Measurements from ENCODE around the gene SREBF2. TPM values are rescaled to one million over a fixed set of nuclear protein-coding genes. Genes with fewer than 3 reads are reported as not detected.
"Not testable (repeated sequence)": the region's sequence is repeated elsewhere in the genome, so short reads cannot be mapped to it uniquely, and the experiment has no call there.

Gene SREBF2
- polyA plus RNA-seq, 1 donor from 2014 or later: 59.8 TPM

DNA sequence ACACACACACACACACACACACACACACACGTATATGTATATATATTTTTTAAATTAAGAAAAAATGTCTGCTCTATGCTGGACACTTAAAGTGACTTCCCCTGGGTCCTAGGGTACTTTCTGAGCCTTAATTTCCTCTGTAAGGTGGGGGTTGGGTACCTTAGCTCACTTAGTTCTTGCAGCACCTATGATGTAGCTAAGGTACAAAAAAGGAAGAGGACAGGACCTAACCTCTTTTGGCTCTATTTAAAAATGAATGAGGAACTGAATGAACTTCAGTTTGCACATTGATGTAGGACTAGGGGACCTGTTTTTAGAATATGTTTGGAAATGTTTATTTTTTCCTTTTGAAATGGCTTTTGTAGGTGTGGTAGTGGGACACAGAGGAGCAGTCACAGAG, 11.1 kb downstream of the SREBF2 start:
- Mint-ChIP-seq H3K27me3 (no peaks in the 10 kb centered on the region), H3K27ac (peak overlapping the region in 2 of 3 donors; percentile 8 to 44), H3K36me3 (no peaks in the 10 kb centered on the region), H3K4me1 (peaks cover 60 to 73% (median 70%) of the 10 kb centered on the region in 3 donors), H3K9me3 (no peaks in the 10 kb centered on the region), H3K4me3 (peak overlapping the region in 3 of 4 donors; percentile 5 to 35 (median 13))

DNA sequence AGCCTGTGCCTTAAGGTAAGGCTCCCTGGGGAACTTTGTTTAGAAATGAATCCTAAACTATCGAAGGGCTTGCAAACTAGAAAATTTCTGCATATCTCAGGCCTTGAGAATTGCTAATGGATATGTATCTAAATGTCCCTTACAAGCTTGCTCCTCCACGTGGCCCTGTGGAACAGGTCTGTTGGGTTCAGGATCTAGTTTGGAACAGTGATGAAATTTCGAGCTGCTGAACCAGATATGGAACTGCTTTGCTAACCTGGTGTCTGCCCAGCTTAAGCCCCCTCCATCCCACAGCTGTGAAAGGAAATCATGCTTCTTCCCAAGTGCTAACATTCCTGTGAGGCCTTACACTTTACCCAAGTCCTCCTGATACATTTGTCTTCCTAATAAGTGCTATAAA, 11.6 kb downstream of the SREBF2 start:
- Mint-ChIP-seq H3K27ac (peak overlapping the region; percentile 8 to 44 (median 16)), H3K4me1 (peaks cover 56 to 70% (median 69%) of the 10 kb centered on the region in 3 donors), H3K4me3 (peak overlapping the region in 1 of 4 donors; percentile 19), H3K27me3 (no peaks in the 10 kb centered on the region), H3K9me3 (no peaks in the 10 kb centered on the region), H3K36me3 (no peaks in the 10 kb centered on the region)

DNA sequence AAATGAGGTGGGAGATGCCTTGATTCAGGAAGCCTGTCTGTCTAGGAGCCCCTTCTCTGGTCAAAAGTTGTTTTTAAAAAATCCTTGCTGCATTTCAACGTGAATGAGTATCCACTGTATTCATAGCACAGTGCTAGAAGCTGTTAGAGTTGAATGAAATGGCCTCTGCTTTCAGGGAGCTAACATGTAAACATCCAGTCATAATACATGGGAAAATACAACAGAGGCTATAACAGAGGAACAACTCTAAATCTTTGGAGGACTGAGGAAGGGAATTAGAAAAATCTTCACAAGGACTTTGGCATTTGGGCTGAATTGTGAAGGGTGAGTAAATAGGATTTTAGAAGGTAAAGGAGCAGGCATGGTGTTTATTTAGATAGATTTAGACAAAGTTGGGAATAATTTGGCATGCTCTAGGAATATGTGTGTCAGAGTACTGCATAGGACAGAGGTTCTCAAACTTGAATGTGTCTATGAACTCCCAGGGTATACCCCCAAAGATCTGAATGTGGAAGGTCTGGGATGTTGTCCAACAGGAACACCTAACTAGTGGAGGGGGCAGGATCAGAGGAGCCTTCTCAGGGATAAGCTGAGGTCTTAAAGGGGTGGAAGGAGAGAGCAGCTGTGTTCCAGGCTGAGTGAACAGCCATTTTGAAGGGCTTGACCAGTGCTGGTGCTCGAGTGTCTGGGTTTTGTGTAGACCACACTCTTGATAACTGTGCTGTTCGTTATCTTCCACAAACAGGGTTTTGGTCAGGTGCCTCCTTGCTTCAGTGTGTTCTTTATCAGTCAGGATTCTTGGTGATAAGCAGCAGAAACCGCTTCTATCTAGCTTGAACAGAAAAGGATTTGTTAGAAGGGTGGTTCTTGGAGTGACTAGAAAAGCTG, 12.7 kb downstream of the SREBF2 start:
- no peaks in the 10 kb centered on the region for H3K9me3 Mint-ChIP-seq
- peak overlapping the region in 2 of 3 donors; percentile 13 to 43 for H3K27ac Mint-ChIP-seq
- no peaks in the 10 kb centered on the region for H3K36me3 Mint-ChIP-seq
- no peaks in the 10 kb centered on the region for H3K27me3 Mint-ChIP-seq
- H3K4me1 Mint-ChIP-seq: peaks cover 52 to 67% (median 62%) of the 10 kb centered on the region in 3 donors
- H3K4me3 Mint-ChIP-seq: peak overlapping the region in 2 of 4 donors; percentile 41 to 46

DNA sequence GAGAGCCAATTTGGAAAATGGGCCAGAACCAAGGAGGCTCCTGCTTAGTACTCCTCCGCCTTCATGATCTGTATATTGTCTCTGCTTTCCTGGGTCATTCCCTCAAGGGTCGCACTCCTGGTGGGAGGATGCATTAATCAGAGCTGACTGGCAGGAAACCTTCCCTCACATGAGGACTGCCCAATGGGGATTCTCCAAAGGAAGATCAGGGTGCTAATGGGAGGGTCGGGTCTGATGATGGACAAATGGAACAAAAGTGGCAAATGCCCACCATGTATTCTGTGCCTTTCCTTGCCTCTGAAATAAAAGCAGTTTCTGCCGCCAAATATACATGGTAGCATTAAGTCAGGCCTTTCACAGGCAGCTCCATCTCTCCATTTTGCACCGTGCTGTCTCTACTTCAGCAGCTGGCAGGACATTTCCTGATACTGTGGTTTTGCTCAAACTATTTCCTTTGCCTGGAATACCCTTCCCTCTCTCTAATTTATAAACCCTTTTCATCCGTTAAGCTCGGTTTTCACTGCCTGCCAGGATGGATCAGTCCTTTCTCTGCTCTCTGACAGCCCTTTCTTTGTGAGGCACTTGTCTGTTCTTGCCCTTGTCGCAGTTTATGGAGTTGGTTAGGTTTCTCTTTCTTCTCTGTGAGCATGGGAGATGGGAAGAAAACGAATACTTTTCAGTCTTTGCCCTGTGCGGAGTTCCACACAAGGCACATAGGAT, 13.5 kb downstream of the SREBF2 start:
- Mint-ChIP-seq H3K4me3 (peak overlapping the region in 2 of 4 donors; percentile 68 to 84), H3K27me3 (no peaks in the 10 kb centered on the region), H3K9me3 (no peaks in the 10 kb centered on the region), H3K36me3 (no peaks in the 10 kb centered on the region), H3K4me1 (peaks cover 50 to 60% (median 57%) of the 10 kb centered on the region in 3 donors), H3K27ac (peak overlapping the region; percentile 2 to 53 (median 15))

DNA sequence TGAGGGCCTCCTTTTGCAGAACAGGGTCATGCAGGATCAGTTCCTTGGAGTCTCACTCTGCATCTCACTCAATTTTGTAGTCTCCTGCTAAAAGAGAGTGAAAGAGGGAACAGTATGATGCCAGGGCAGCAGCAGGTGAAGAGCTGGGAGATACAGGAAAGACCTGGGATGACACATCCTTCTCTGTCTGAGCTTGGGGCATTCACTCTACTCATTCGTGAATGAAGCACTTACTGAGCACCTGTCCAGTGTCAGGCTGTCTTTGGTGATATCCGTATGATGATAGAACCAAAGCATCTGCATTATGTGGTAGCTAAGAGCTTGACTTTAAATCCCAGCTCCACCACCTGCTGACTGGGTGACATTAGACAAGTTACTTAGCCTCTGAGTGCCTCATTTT, 14.4 kb downstream of the SREBF2 start:
- Mint-ChIP-seq H3K27me3 (no peaks in the 10 kb centered on the region), H3K9me3 (no peaks in the 10 kb centered on the region), H3K27ac (peak overlapping the region in 2 of 3 donors; percentile 2 to 15), H3K4me1 (peaks cover 48 to 57% (median 53%) of the 10 kb centered on the region in 3 donors), H3K4me3 (peak overlapping the region in 2 of 4 donors; percentile 68 to 84), H3K36me3 (no peaks in the 10 kb centered on the region)

DNA sequence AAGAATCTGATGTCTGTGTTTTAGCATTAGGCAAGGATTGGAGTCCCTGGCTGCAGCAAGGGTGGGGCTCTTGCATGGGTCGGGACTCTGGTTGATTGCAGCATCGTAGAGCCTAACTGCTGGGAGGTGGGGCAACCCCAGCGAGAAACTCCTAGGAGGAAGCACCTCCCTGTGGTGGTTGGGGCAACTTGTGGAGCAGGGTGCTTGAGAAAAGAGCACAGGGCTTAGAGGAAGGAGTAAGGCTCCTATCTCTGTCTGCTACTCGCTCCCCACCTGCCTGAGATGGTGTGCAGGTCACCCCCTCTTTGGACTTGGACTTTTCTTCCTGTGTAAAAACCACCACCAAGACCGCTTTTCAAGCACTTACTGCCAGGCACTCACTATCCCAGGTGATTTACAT, 15.6 kb downstream of the SREBF2 start:
- H3K36me3 Mint-ChIP-seq: no peaks in the 10 kb centered on the region
- no peaks in the 10 kb centered on the region for H3K9me3 Mint-ChIP-seq
- peak overlapping the region in 3 of 4 donors; percentile 38 to 66 (median 65) for H3K4me3 Mint-ChIP-seq

DNA sequence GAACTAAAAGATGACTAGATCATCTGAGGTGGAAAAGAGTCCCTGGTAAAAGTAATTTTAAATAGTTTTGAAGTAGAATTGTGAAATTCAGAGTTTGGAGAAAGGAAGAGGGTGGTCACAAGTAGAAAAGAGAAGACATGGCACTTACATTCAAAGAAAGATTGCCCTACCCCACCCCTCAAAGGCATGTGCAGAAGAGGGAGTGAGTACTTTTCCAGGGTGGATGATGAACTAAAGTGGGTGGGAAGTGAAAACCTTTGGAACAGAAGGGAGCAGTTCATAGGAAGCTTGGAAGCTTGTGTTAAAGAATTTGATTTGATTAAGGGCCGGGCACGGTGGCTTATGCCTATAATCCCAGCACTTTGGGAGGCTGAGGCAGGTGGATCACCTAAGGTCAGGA, 23.6 kb downstream of the SREBF2 start:
- Mint-ChIP-seq H3K36me3 (peaks cover 4% of the 10 kb centered on the region), H3K27me3 (no peaks in the 10 kb centered on the region), H3K9me3 (no peaks in the 10 kb centered on the region), H3K4me3 (no peak overlapping the region), H3K27ac (peak overlapping the region; percentile 28 to 91 (median 62)), H3K4me1 (peaks cover 48 to 52% (median 51%) of the 10 kb centered on the region in 3 donors)

More for the DNA sequence above, 15.6 kb downstream of the SREBF2 start:
- Mint-ChIP-seq H3K27ac (peak overlapping the region in 2 of 3 donors; percentile 70 to 81), H3K27me3 (no peaks in the 10 kb centered on the region), H3K4me1 (peaks cover 41 to 56% (median 51%) of the 10 kb centered on the region in 3 donors)

DNA sequence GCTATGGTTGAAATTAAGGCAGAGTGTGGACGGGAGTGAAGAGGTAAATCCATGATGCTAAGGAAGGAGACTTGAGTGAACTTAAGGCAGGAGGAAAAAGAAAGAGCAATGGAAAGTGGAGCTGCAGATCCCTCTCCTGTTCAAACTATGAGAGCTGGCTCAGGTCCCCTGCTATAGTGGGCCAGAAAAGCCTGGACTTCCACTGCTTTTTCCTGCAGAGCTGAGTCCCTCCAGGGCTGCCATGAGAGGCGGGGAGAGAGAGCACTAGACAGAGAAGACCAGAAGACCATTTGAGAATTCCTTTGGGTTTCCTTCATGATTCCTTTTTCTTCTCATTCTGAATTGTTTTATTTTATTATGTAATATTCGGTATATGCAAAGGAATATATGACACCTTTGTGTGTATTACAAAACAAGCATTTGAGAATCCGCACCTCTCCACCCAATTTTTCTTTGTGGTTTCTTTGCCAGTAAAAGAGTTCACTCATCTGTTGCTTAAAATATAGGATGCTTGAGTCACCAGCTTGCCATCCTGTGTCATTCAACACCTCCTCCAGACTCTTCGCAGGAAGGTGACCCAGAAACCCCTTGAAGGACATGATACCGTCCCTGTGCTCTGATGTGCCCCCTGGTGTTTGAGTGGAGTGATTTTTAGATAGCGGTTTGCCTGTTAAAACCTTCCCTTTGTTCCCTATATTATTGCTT, 24.4 kb downstream of the SREBF2 start:
- Mint-ChIP-seq H3K36me3 (peaks cover 4% of the 10 kb centered on the region), H3K4me3 (peak overlapping the region; percentile 2 to 89 (median 10)), H3K27ac (peak overlapping the region; percentile 28 to 91 (median 80)), H3K27me3 (no peaks in the 10 kb centered on the region), H3K4me1 (peaks cover 47 to 54% (median 53%) of the 10 kb centered on the region in 3 donors), H3K9me3 (no peaks in the 10 kb centered on the region)

DNA sequence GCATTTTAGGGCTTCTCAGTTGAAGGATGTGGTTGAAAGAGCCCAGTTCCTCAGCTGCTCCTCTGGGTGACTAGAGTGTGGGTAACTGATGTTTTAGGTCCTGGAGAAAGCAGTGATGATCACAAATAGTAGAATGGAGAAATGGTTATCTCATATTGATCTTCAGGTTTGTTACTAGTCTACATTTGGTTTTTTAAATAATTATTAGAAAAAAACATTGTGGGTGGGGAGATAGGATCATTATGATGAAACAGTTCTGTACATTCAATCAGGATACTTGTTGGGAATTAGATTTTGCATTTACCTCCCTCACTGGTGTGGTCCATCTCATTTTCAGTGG, 24.9 kb downstream of the SREBF2 start:
- peaks cover 4% of the 10 kb centered on the region for H3K36me3 Mint-ChIP-seq
- H3K4me1 Mint-ChIP-seq: peaks cover 48 to 56% (median 55%) of the 10 kb centered on the region in 3 donors
- peak overlapping the region; percentile 2 to 89 (median 10) for H3K4me3 Mint-ChIP-seq
- no peaks in the 10 kb centered on the region for H3K27me3 Mint-ChIP-seq
- no peaks in the 10 kb centered on the region for H3K9me3 Mint-ChIP-seq
- H3K27ac Mint-ChIP-seq: peak overlapping the region; percentile 28 to 91 (median 80)

DNA sequence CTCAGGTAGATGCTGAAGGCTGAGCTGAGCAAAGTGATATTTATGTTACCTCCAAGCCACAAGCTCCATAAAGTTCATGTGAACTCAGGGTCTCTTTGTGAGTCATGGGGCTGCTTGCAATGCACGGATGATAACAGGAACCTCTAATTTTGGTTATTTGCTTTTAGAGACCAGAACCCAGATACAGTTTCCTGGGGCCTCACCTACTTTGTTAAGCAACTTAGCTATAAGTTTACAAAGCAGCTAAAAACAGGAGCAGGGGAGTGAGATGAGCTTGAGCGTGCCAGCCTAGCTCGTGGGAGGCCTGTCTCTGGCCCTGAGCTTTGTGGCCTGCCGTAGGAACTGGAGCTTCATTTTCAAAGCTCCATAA, 29.2 kb downstream of the SREBF2 start:
- H3K9me3 Mint-ChIP-seq: no peaks in the 10 kb centered on the region
- peaks cover 56 to 64% (median 59%) of the 10 kb centered on the region in 3 donors for H3K4me1 Mint-ChIP-seq
- peak overlapping the region; percentile 52 to 90 (median 83) for H3K4me3 Mint-ChIP-seq
- no peaks in the 10 kb centered on the region for H3K27me3 Mint-ChIP-seq
- peaks cover 10% of the 10 kb centered on the region for H3K36me3 Mint-ChIP-seq
- peak overlapping the region; percentile 97 to 98 (median 97) for H3K27ac Mint-ChIP-seq

DNA sequence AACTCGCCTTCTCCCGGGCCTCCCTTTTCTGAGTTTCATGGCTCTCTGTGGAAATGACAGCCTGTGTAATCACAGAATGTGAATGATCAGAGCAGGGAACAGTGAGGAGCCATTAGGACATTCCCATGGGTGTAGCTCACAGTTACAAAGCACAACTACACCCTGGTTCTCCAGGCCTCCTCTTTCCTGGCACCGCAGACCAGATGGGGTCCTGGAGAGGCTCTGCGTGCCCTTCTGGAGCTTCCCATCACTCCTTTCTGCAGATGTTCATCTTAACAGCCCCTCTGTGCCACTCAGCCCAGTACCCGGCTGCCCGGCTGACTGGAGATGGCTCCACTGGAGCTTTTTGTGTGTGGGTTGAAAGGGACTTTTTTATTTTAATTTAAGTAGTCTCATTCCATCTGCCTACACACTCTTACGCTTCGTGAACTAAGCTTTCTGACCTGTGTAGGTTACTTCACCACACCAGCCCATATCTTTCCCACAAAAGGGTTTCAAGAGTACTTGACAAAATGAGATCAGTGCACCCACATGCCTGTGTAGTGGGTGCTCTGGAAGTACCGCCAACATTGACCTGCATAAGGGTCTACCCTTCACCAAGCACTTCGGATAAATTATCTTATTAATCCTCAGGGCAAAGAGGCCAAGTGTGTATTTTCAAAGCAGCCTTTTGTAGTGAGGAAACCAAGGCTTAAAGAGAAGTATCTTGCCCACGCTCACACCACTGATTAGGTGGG, 29.8 kb downstream of the SREBF2 start:
- Mint-ChIP-seq H3K4me3 (peak overlapping the region; percentile 60 to 90 (median 83)), H3K9me3 (no peaks in the 10 kb centered on the region), H3K27ac (peak overlapping the region; percentile 97 to 98 (median 97)), H3K36me3 (peaks cover 8% of the 10 kb centered on the region), H3K4me1 (peaks cover 50 to 60% (median 55%) of the 10 kb centered on the region in 3 donors), H3K27me3 (no peaks in the 10 kb centered on the region)

DNA sequence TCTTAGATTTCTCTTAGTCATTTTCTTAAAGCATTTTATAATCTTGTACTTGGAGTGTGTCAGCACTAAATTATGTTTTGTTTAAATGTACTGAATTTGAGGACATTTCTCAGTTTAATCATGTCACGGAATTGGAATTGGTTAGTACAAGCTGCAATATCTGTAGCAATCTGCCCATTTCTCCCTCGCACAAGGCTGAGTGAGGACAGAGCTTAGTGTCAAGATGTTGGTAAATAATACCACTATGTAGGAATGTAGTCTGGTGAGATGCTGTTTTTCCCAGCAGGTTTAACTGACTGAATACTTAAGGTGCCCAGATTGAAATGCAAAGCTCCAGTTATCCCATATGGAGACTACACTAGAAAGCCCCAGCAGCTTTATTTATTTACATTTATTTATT, 30.6 kb downstream of the SREBF2 start:
- H3K4me1 Mint-ChIP-seq: peaks cover 44 to 53% (median 49%) of the 10 kb centered on the region in 3 donors
- no peaks in the 10 kb centered on the region for H3K27me3 Mint-ChIP-seq
- peak overlapping the region; percentile 97 to 98 (median 97) for H3K27ac Mint-ChIP-seq
- no peaks in the 10 kb centered on the region for H3K9me3 Mint-ChIP-seq
- H3K36me3 Mint-ChIP-seq: peaks cover 6% of the 10 kb centered on the region
- peak overlapping the region in 3 of 4 donors; percentile 77 to 90 (median 87) for H3K4me3 Mint-ChIP-seq

DNA sequence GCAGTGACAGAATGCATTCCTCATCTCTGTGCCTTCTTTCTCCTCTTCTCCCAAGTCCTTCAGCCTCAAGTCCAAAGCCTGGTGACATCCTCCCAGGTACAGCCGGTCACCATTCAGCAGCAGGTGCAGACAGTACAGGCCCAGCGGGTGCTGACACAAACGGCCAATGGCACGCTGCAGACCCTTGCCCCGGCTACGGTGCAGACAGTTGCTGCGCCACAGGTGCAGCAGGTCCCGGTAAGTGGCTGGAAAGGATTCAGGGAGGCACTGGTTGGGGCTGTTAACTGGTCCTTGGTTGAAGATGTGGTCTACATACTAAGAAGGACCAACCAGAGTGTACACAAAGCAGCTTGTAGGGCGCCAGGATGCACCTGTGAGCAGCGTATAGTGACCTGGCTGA, 35.7 kb downstream of the SREBF2 start:
- H3K9me3 Mint-ChIP-seq: no peaks in the 10 kb centered on the region
- H3K4me3 Mint-ChIP-seq: no peak overlapping the region
- H3K36me3 Mint-ChIP-seq: peaks cover 10% of the 10 kb centered on the region
- H3K27me3 Mint-ChIP-seq: no peaks in the 10 kb centered on the region
- H3K27ac Mint-ChIP-seq: peak overlapping the region in 1 of 3 donors; percentile 64
- peaks cover 18 to 31% (median 26%) of the 10 kb centered on the region in 3 donors for H3K4me1 Mint-ChIP-seq

DNA sequence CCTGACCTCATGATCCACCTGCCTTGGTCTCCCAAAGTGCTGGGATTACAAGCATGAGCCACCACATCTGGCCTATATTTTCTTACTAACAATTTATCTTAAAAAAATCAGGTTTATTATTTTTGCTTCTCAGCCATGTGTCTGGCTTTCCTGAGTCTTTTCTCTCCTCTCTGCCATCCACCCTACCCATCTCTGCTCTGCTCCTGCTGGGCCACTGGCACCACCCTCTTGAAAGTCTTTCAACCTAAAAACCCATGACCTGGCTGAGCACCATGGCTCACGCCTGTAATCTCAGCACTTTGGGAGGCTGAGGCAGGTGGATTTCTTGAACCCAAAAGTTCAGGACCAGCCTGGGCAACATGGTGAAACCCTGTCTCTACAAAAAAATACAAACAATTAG, 37.2 kb downstream of the SREBF2 start:
- H3K9me3 Mint-ChIP-seq, H3K27me3 Mint-ChIP-seq, H3K4me3 Mint-ChIP-seq, H3K27ac Mint-ChIP-seq: not testable (repeated sequence)
- H3K36me3 Mint-ChIP-seq: peaks cover 14% of the 10 kb centered on the region
- H3K4me1 Mint-ChIP-seq: peaks cover 15 to 24% (median 21%) of the 10 kb centered on the region in 3 donors

Data from IgD-negative memory B cell (primary cell).